Raji (cell line): ENCODE results near the gene TMEM151A.

ENCODE experiments used
- POLR2A ChIP-seq: IDR thresholded peaks from 2 replicates; pipeline ENCODE4 v1.6.1; 2011; ENCODE audit warnings: low read depth, low read length, control low read depth; ENCODE audit not compliant: insufficient read depth

Gene TMEM151A

GRCh38 chr11:66291706-66292542 is at the start of gene TMEM151A:
TSS of gene TMEM151A (plus strand) at chr11:66291894. CDS start at chr11:66292014, 120 bp downstream.
- no peak for TF ChIP-seq POLR2A

DNA sequence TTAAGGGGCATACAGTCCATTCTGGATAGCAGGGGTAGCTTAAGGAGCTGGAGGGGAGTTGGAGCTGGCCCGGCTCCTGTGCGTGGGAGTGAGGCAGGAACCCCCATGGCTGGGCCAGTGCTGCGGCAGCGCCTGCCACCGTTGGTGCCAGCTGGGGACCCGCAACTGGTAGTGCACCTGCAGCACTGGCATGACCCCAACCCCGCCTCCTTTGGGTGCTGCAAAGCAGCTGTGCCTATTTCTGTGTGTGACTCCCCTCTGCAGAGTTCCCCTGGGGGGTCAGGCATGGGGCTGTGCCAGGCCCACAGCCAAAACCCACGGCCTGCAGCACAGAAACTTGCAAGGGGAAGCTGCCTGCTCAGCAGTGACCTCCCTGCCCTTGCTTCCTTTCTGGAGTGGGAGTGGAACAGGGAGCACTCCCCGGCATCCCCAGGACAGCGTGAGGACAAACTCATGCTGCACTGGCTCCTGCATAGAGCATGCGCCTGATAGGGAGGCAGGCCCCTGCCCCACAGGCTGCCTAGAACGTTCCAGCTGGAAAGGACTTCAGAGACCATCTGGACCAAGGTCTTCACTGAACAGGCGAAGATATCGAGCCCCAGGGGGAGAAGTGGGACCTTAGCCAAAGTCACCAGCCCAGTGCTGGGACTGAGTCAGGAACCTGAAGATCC is 49.5 kb upstream of the TMEM151A start:
- no peak for TF ChIP-seq POLR2A

- no peak for TF ChIP-seq POLR2A
Measured at GRCh38 chr11:66243782-66244535, 47.7 kb upstream of the TMEM151A start.

DNA sequence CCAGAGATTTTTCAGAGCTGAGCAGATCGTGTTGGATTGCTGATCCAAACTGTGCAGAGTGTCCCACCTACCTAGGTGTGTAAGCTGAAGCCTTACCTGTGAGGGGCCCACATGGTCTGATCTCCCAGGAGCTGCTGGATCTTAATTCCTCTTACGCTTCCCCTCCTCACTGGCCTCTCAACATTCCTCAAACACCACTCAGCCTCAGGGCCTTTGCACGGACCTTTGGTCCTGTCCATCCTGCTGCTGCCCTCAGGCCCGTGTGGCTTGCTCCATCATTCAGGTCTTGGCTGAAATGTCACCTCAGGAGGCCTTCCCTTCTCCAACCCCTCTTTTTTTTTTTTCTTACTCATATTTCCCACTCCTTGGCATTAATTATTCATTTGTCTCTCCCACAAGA is 44.4 kb upstream of the TMEM151A start:
- no peak for TF ChIP-seq POLR2A

DNA sequence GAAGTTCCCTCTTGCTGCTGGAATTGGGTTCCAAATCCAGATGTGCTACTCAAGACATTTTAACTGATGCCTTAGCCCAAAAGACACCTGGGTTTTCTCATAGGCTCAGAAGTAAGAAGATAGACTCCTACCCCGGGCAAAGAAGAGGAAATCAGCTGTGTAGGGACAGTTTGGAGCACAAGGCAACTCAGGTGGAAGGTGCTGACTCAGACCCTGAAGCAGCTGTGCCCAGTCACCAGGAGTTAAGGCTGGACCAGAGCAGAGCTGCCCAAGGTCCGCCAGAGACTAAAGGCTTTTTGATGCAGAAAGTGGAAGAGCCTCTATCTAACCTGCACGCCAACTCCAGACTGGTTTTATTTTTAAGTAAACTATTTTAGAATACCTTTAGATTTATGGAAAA is 43.9 kb upstream of the TMEM151A start:
- no peak for TF ChIP-seq POLR2A

DNA sequence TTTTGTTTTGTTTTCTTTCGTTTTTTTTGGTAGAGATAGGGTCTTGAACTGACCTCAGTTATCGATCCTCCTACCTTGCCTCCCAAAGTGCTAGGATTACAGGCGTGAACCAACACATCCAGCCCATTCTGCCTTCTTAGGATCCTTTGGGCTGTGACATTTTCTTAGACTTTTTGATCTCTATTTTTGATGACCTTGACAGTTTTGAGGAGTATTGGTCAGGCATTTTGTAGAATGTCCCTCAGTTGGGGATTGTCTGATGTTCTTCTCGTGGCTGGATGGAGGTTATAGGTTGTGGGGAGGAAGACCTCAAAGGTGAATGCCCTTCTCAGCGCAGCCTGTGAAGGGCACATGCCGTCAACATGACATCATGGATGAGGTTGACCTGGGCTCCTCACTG is 42.8 kb upstream of the TMEM151A start:
- TF ChIP-seq POLR2A: no peak

GRCh38 chr11:66251809-66252208 is 39.9 kb upstream of the TMEM151A start:
- no peak for TF ChIP-seq POLR2A

DNA sequence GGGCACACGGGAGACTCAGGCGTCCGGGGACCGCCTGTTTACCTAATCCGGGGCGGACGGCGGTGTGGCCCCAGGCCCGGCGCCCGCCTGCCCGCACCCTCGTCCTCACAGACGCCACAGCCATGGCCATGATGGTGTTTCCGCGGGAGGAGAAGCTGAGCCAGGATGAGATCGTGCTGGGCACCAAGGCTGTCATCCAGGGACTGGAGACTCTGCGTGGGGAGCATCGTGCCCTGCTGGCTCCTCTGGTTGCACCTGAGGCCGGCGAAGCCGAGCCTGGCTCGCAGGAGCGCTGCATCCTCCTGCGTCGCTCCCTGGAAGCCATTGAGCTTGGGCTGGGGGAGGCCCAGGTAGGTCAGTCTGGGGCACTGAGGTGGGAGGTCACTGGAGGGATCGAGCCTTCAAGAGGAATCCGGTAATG is 33.2 kb upstream of the TMEM151A start:
- no peak for TF ChIP-seq POLR2A

DNA sequence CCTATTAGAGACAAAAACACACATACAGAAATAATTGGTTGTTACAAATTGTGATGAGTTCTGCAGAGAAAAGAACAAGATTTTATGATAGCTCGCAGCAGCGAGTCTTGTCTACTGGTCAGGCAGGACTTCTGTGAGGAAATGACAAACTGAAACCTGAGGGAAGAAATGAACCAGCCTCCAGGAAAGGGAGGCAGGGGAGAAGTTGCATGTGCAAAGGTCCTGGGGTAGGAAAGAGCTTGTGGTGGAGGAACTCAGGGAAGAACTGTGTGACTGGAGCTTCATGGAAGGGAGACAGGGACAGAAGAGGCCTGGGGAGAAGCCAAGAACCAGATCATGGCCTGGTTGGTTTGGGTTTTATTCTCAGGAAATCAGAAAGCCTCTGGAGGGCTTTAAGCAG is 32.5 kb upstream of the TMEM151A start:
- TF ChIP-seq POLR2A: no peak

- TF ChIP-seq POLR2A: no peak
Measured at GRCh38 chr11:66259956-66260355, 31.7 kb upstream of the TMEM151A start.

GRCh38 chr11:66261578-66261977 is 30.1 kb upstream of the TMEM151A start:
- TF ChIP-seq POLR2A: no peak

DNA sequence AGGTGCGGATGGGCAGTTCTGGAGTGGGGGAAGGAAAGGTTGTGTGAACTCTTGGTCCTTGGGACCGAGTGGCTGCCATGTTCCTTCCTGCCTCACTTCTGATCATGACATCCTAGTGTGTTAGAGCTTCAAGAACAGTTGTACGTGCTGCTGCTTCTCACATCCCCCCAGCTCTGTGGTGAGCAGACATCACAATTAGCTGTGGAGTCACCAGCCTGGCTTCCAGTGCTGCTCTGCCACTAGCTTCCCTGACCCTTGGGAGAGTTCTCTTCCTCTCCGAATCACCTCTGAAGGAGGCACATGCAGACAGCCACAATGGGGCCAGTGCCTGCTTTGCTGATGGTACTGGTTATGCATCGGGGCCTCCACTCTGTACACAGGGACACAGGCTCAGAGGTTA is 29.5 kb upstream of the TMEM151A start:
- TF ChIP-seq POLR2A: no peak

DNA sequence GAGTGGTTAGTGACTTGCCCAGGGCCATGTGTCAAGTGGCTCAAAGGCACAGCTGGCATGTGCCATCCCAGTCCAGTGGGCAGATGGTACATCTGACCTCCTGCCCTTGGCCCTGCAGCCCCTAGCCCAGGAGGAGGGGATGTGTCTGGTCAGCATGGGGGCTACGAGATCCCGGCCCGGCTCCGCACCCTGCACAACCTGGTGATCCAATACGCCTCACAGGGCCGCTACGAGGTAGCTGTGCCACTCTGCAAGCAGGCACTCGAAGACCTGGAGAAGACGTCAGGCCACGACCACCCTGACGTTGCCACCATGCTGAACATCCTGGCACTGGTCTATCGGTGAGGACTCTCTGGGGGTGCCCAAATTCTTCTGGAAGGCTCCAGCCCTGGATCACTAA is 29.0 kb upstream of the TMEM151A start:
- no peak for TF ChIP-seq POLR2A

- TF ChIP-seq POLR2A: no peak
Measured at GRCh38 chr11:66263231-66263630, 28.5 kb upstream of the TMEM151A start.

GRCh38 chr11:66263785-66264184 is 27.9 kb upstream of the TMEM151A start:
- TF ChIP-seq POLR2A: no peak

DNA sequence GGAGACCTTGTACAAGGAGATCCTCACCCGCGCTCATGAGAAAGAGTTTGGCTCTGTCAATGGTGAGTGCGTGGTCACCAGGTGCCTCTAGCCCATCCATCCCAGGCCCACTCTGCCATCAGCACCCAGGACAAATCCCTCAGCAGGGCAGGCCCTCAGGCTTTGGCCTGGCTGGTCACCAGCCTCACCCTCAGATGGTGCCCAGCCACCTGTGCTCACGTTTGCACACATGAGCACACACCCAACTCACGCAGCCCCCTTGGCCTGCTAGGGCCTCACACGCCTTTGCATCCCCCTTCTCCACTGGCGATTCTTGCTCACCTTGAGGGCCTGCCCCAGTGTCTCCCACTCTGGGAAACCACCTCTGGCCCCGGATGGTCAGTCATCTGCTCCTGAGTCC is 27.3 kb upstream of the TMEM151A start:
- no peak for TF ChIP-seq POLR2A
